D721Med (cell line): Measurements from ENCODE around the gene ZNF385B.

Experiments used
- DNase-seq: peaks from one replicate; pipeline ENCODE4 v3.0.0; 2011; ENCODE audit warnings: low spot score; ENCODE audit not compliant: insufficient read length
- FAIRE-seq: peaks from 2 replicates; lab custom pipeline; 2011; peaks lifted over from hg19 to GRCh38; lab: Jason Lieb, UNC
- TF ChIP-seq, protein P1 (sequence below): IDR thresholded peaks from 2 replicates; pipeline ENCODE4 v1.5.1; 2012; ENCODE audit warnings: mild to moderate bottlenecking, control low read depth; ENCODE audit not compliant: insufficient read depth; ENCODE audit errors: missing control alignments

Gene ZNF385B

DNA sequence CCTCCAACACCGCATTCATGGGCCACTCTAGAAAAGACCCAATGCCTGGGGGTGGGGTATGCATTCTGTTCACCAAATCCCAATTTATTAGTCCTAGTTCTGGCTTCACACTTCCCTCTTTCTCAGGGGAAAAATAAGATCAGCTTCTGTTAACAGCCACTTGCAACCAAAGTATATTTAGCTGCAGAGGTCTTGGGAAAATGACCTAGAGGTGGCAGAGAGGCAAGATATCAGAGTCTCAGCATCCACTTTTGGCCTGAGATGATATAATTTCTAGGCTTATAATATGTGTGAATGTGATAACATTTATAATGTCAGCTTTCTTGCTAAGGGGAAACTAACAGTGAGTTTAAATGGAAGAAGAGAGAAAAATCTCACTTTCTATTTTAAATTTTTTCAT, 89.1 kb downstream of the ZNF385B start:
- no peak for DNase-seq
- TF ChIP-seq, protein P1, sequence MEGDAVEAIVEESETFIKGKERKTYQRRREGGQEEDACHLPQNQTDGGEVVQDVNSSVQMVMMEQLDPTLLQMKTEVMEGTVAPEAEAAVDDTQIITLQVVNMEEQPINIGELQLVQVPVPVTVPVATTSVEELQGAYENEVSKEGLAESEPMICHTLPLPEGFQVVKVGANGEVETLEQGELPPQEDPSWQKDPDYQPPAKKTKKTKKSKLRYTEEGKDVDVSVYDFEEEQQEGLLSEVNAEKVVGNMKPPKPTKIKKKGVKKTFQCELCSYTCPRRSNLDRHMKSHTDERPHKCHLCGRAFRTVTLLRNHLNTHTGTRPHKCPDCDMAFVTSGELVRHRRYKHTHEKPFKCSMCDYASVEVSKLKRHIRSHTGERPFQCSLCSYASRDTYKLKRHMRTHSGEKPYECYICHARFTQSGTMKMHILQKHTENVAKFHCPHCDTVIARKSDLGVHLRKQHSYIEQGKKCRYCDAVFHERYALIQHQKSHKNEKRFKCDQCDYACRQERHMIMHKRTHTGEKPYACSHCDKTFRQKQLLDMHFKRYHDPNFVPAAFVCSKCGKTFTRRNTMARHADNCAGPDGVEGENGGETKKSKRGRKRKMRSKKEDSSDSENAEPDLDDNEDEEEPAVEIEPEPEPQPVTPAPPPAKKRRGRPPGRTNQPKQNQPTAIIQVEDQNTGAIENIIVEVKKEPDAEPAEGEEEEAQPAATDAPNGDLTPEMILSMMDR, result no peak
- FAIRE-seq, result no peak

- DNase-seq (no peak), FAIRE-seq (no peak)
- TF ChIP-seq, protein P1, result no peak
Measured at GRCh38 chr2:179771791-179772190, 89.6 kb downstream of the ZNF385B start.

GRCh38 chr2:179770029-179770428, 91.4 kb downstream of the ZNF385B start:
- no peak for FAIRE-seq
- TF ChIP-seq, protein P1, result no peak
- DNase-seq, result no peak

GRCh38 chr2:179769323-179769722, 92.1 kb downstream of the ZNF385B start:
- DNase-seq, result no peak
- TF ChIP-seq, protein P1, result no peak
- FAIRE-seq, result no peak

DNA sequence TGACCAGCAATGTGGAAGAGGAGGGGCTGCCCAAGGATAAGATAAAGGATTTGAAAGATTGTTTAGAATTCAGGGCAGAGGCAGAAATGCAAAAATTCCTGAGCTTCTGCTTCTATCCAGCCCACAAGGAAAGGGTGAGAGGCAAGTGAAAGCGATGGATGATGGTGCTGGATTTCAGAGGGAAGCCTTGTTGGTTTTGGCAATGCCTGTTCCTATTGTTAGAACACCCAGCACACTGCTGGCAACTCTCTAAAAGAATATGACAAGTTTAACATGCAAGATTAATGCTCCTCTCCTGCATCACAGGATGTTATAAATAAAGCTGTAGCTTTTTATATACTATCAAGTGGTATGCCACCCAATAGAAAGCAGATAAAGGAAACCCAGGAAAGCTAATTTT, 92.6 kb downstream of the ZNF385B start:
- no peak for DNase-seq
- no peak for FAIRE-seq
- TF ChIP-seq, protein P1, result no peak

DNA sequence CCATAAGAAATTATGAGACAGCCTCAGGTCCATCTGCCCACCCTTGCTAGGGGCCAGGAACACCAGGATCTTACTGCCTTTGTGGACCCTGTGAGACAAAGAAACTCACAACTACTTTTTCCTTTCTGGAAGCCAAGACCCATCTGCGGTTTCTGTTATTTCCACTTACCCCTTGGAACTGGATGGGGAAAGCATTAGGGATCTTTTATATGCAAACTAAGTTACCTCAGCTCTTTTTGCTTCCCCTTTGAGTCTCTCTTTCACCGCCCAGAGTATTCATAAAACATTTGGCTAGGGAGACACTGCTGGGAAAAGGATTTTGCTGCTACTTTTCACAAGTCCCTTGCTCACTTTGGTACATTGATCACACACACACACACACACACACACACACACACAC, 95.7 kb downstream of the ZNF385B start:
- TF ChIP-seq, protein P1, result no peak
- DNase-seq (no peak), FAIRE-seq (no peak)

DNA sequence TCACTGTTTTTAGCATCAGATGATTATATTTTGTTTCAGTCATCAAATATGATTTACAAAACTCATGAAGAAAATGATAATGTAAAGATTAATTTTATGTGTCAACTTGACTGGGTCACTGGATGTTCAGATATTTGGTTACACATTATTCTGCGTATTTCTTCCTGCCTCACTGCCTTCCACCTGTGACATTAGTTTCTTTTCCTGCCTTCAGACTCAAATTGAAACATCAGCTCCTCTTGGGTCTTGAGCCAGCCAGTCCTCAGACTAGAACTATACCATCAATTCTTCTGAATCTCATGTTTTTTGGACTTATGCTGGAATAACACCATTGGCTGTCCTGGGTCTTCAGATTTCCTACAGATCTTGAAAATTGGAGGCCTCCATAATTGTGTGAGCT, 96.7 kb downstream of the ZNF385B start:
- FAIRE-seq (no peak), DNase-seq (no peak)

More for the DNA sequence above, 96.7 kb downstream of the ZNF385B start:
- TF ChIP-seq, protein P1, result no peak
